NCI-H2227 treated with DMSO at 0.1 percent for 48 hours (cell line): Measurements from ENCODE around the gene PPP1R14B.

ENCODE experiments used
- DNase-seq: peaks from one replicate; lab custom pipeline; 2025; lab: John Stamatoyannopoulos, UW

PPP1R14B gene

DNA sequence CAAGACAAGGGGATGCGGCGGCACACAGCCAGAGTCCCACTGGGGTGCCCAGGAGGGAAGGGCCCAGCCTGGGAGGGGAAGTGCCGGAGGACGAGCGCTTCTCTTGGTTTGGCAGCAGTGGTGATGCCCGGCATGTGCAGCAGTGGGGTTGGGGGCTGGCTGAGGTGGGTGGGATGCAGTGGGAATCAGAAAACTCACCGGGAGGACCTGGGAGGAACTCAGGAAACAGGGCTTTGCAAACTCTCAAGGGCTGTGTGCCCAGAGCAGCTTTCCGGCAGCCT lies 37.2 kb downstream of the PPP1R14B start:
- DNase-seq, result no peak

DNA sequence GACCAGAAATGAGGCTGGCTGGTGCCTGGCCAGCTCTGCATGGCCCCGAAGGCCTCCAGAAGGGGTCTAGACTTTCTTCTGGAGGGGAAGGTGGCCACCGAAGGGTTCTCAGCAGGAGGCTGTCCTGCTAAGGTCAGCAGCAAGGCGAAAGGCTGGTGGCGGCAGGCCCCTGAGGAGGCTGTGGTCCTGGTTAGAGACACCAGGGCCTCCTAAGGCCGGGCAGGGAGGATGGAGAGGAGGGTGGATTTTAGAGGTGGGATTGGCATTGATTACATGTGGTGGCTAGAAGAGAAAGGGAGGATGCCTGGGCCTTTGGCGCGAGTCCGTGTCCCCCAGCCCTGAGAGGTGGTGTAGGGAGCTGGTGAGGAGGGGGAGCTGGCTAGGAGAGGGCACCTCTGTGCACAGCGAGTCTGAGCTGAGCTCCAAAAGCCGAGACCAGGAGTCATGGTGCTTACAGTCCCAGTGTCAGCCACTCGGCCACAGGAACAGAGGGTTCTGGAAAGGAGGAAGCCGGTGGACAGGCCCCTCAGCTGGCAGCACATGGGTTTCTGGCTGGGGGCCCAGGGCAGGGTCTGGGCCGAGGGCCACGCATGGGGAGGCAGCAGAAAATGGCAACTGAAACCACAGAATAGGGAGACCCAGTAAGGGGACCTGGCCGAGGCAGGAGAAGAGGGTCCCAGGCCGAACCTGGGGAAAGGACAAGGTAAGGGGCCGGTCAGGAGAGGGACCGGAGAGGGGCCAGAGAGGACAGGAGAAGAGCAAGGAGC lies 37.8 kb downstream of the PPP1R14B start:
- DNase-seq, result no peak

GRCh38 chr11:64208086-64208795 lies 38.5 kb downstream of the PPP1R14B start:
- DNase-seq, result no peak

DNA sequence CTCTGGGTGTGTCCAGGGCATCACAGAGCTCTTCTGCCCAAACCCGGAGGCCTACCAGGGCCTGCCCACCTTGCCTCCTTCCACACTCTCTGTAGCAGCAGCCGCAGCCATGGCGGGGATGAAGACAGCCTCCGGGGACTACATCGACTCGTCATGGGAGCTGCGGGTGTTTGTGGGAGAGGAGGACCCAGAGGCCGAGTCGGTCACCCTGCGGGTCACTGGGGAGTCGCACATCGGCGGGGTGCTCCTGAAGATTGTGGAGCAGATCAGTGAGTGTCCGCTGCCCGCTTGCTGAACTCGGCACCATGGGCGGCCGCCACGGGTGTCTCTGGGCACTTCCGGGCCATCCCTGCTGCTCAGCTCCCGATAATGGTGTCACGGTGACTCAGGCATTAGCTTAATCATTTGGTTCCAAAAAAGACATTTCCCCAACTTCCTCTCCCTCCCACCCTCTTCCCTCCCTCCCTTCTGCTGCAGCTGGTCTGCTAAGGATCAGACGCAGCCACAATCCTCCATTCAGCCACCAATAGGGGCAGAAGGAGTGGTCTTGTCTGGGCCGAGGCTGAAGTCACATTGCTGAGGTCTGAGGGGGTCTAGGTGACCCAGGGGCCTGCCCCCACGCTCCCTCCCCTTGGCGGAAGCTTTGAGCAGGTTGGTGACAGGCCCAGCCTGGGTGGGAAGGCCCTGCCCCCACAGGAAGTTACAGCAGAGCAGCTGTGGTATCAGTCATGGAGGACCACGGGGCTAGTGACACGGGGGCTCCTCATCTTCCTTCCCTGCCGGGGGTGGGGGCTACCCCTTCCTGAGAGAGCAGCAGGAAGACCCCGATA lies 39.3 kb downstream of the PPP1R14B start:
- no peak for DNase-seq

DNA sequence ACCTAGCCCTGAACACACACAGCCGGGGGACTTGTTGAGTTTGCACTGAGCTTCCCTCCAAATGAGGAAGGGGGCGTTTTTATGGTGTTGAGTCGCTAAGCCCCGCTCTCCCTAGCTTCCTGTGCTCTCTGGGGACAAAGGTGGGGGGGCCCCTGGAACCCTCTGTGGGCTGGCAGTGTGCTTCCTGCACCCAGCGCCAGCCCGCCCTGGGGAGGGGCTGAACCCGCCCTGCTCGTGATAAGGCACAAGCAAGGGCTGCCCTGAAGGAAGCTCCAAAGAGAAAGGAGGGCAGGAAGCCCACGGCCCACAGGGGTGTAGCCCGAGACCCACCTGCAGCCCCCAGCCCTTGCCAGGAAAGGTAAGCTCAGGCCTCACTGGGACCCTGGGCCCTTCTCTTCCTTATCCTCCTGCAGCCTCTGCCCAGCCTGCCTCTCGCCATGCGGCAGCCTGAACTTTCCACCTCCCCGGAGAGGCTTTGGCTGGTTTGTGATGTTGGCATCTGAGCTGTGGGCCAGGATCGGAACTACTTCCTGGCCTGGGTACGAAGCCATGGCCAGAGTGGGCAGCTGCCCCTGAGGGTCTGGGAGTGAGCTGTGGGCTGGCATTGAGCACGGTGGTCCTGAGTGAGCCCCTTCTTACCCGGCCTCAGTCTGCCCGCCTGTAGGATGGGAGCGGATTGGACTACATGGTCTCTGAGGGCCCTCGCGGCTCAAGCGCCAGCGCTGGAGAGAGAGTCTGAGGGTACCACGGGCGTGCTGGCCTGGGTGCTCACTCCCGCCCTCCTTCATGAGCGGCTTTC lies 40.1 kb downstream of the PPP1R14B start, which contains the start of gene FERMT3:
TSS of gene FERMT3 (plus strand) at position 265 of the 799 bp plus-strand sequence. CDS start 644 bp downstream, outside the sequence.
- no peak for DNase-seq

DNA sequence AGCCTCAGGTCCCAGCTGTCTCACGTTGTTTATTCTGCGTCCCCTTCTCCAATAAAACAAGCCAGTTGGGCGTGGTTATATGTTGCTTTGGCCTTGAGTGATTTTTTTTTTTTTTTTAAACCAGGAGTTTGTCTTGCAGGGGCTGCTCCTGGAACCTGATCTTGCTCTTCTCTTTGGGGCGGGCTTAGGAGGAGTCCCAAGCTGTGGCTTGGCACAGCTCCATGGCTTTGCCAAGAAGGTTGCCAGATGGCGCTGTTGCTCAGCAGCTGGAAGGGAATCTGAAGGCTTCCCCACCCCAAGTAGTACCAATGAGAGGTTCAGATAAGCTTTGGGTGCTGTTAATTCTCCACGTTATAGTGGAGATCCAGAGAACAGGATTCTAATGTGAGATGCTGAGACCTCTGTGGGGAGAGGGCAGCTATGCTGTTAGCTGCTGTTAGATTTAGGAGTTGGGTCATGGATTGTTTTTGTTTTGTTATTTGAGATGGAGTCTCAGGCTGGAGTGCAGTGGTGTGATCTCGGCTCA lies 42.2 kb downstream of the PPP1R14B start:
- peak; percentile 78 for DNase-seq

DNA sequence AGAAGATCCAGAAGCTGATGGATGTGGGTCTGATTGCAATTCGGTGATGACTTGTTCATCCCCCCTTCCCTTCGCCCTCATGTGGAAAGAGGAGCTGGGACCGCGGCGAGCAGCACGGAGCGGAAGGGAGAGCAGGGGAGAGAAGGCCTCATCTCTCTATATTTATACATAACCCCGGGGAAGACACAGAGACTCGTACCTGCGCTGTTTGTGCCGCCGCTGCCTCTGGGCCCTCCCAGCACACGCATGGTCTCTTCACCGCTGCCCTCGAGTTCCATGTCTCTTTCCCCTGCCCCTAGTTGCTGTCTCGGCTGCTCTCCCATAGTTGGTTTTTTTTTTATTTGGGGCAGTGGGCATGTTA lies 42.7 kb downstream of the PPP1R14B start:
- no peak for DNase-seq

GRCh38 chr11:64203421-64204079 lies 43.2 kb downstream of the PPP1R14B start:
- DNase-seq, result no peak

DNA sequence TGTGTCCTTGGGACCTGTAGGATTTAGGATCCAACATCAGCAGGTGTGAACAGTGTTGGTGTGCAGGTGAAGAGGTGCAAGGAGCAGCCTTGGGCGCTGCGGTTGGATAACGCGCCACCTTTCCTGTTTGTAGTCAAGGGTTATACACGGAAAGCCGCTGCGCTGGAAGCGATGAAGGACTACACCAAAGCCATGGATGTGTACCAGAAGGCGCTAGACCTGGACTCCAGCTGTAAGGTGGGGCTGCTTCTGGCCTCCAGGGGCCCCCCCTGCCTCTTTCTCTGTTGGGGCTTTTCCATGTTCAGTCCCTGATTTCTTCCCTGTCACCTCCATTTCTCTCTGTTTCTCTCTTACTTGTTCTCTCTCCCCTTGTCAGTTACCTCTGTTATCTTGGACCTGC lies 43.8 kb downstream of the PPP1R14B start:
- DNase-seq, result no peak

GRCh38 chr11:64201543-64201942 lies 45.2 kb downstream of the PPP1R14B start:
- no peak for DNase-seq

GRCh38 chr11:64198511-64198910 lies 48.2 kb downstream of the PPP1R14B start:
- DNase-seq, result no peak

DNA sequence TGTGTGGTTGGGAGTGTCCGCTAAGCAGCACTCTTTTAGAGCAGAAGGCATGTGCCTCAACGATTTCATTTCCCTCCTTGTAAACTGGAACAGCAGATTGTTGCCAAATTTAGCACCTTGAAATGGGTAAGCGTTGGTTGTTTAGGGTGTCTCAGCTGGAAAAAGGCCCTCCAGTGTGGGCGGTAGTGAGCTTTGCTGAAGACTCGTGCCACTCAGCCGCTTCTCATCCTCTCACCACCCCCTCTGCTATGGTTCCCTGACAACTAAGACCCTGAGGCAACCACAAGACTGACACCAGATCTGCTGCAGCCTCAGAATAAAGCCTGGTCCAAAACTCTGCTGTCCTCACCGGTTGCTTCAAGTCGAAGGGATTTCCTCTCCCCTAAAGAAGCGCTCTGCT lies 50.1 kb downstream of the PPP1R14B start:
- DNase-seq, result no peak
